ENCODE measurements around the gene TBC1D22A. TPM values are rescaled to one million over a fixed set of nuclear protein-coding genes. Genes with fewer than 3 reads are reported as not detected.

The TBC1D22A gene
- total RNA-seq, 1 donor from 2014 or later, result 34.1 TPM

- Histone ChIP-seq H3K36me3 (no peaks in the 10 kb centered on the region), H3K4me3 (no peak overlapping the region), H3K27ac (no peak overlapping the region), H3K4me1 (no peaks in the 10 kb centered on the region), H3K27me3 (ENCODE audit: low read depth) (no peaks in the 10 kb centered on the region), H3K9me3 (no peaks in the 10 kb centered on the region)
- ATAC-seq, result no peak
- intact Hi-C loops (cut with DNase I), result no loop called here
- no peak for TF ChIP-seq CTCF (IDR thresholded peaks at IDR 0.05)
- DNase-seq, result no peak
Measured at GRCh38 chr22:47022475-47022874, 260.0 kb downstream of the TBC1D22A start.

- Histone ChIP-seq H3K4me1 (no peaks in the 10 kb centered on the region), H3K27ac (no peak overlapping the region), H3K27me3 (ENCODE audit: low read depth) (no peaks in the 10 kb centered on the region), H3K36me3 (no peaks in the 10 kb centered on the region), H3K4me3 (no peak overlapping the region), H3K9me3 (no peaks in the 10 kb centered on the region)
- intact Hi-C loops (cut with DNase I), result no loop called here
- no peak for ATAC-seq
- no peak for TF ChIP-seq CTCF (IDR thresholded peaks at IDR 0.05)
- no peak for DNase-seq
Measured at GRCh38 chr22:47023871-47024270, 261.4 kb downstream of the TBC1D22A start.

GRCh38 chr22:47027766-47028165 lies 265.3 kb downstream of the TBC1D22A start:
- H3K4me1 ChIP-seq, result peaks cover 10% of the 10 kb centered on the region
- no peaks in the 10 kb centered on the region for H3K27me3 ChIP-seq (ENCODE audit: low read depth)
- no peaks in the 10 kb centered on the region for H3K9me3 ChIP-seq
- H3K36me3 ChIP-seq, result no peaks in the 10 kb centered on the region
- DNase-seq, result peak; percentile 29
- H3K27ac ChIP-seq, result no peak overlapping the region
- ATAC-seq, result no peak
- no peak overlapping the region for H3K4me3 ChIP-seq
- no peak for TF ChIP-seq CTCF (IDR thresholded peaks at IDR 0.05)
- intact Hi-C loops (cut with DNase I), result no loop called here

- Histone ChIP-seq H3K4me1 (peaks cover 20% of the 10 kb centered on the region), H3K4me3 (no peak overlapping the region), H3K9me3 (no peaks in the 10 kb centered on the region), H3K27me3 (ENCODE audit: low read depth) (no peaks in the 10 kb centered on the region), H3K36me3 (no peaks in the 10 kb centered on the region), H3K27ac (no peak overlapping the region)
- DNase-seq (peak; percentile 24), ATAC-seq (no peak)
- no peak for TF ChIP-seq CTCF (IDR thresholded peaks at IDR 0.05)
- intact Hi-C loops (cut with DNase I), result no loop called here
Measured at GRCh38 chr22:47029244-47030074, 267.0 kb downstream of the TBC1D22A start.

GRCh38 chr22:47030143-47030661 lies 267.8 kb downstream of the TBC1D22A start:
- H3K4me1 ChIP-seq, result peaks cover 20% of the 10 kb centered on the region
- intact Hi-C loops (cut with DNase I), result no loop called here
- ATAC-seq, result no peak
- no peak overlapping the region for H3K27ac ChIP-seq
- no peaks in the 10 kb centered on the region for H3K27me3 ChIP-seq (ENCODE audit: low read depth)
- no peak overlapping the region for H3K4me3 ChIP-seq
- no peak for DNase-seq
- TF ChIP-seq CTCF (IDR thresholded peaks at IDR 0.05), result no peak
- H3K9me3 ChIP-seq, result no peaks in the 10 kb centered on the region
- H3K36me3 ChIP-seq, result no peaks in the 10 kb centered on the region

Measured in lower lobe of right lung (tissue), 2 donors.